Astrocyte of the spinal cord (primary cell): ENCODE measurements around the gene OCLN.

Experiments used
- DNase-seq: peaks from one replicate; pipeline ENCODE4 v3.0.0; 2011; ENCODE audit warnings: low read depth, low spot score
- H3K4me3 ChIP-seq: 2 replicates; pipeline ENCODE4 v1.5.1; 2011; ENCODE audit warnings: low read depth, mild to moderate bottlenecking, low read length, moderate library complexity
- CTCF ChIP-seq: IDR thresholded peaks from 2 replicates; pipeline ENCODE4 v1.5.1; 2012; ENCODE audit warnings: low read depth, mild to moderate bottlenecking, low read length, inconsistent platforms
- in situ Hi-C: cut with HindIII; loops from 2 replicates; pipeline ENCODE4 v1.10.0; 2017; ENCODE audit warnings: low sequenced_read_pairs

Gene OCLN

GRCh38 chr5:69516769-69517168, 24.2 kb downstream of the OCLN start:
- no peak overlapping the region for H3K4me3 ChIP-seq
- in situ Hi-C loops, result no loop called here
- no peak for TF ChIP-seq CTCF
- DNase-seq, result no peak

GRCh38 chr5:69517763-69518212, 25.2 kb downstream of the OCLN start:
- TF ChIP-seq CTCF, result no peak
- DNase-seq, result peak; percentile 69
- in situ Hi-C loops, result no loop called here
- H3K4me3 ChIP-seq, result no peak overlapping the region

- no peak for TF ChIP-seq CTCF
- H3K4me3 ChIP-seq, result no peak overlapping the region
- in situ Hi-C loops, result no loop called here
- no peak for DNase-seq
Measured at GRCh38 chr5:69519285-69519684, 26.7 kb downstream of the OCLN start.

DNA sequence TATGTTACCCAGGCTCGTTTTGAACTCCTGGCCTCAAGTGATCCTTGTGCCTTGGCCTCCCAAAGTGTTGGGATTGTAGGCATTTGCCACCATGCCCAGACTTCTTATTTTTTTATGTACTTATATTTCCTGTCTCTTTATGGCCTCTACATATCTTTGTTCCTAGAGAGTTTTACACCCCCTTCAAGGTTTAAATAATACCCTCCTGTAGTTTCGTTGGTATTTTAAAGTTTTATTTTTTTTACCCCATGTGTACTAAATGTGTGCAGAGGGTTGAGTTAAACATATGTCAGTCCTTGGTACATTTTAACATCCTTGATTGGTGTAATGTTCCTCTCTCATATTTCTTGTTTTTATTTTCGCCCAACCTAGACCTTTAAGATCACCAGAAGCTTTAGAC, 29.4 kb downstream of the OCLN start:
- no peak for DNase-seq
- no peak for TF ChIP-seq CTCF
- in situ Hi-C loops, result no loop called here
- no peak overlapping the region for H3K4me3 ChIP-seq

DNA sequence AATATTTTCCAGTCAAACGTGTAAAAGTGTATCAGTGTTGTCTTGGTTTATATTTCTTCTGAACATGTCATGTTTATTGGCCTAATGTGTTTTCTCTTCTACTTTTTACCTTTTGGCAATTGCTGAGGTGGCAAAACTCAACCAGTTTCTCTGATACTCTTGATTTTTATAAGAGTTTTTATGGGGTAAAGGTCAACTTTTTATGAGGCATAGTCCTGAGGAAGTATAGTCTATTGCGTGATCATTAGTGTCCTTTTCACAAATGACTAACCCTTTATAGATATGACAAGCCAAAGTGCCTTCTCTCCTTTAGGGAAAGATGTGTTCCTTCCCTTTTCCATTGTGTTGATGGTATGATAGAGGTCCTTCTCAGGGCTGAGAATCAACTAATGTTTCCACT, 32.9 kb downstream of the OCLN start:
- DNase-seq, result no peak
- in situ Hi-C loops, result no loop called here
- no peak for TF ChIP-seq CTCF
- no peak overlapping the region for H3K4me3 ChIP-seq

GRCh38 chr5:69526660-69527059, 34.1 kb downstream of the OCLN start:
- DNase-seq, result no peak
- in situ Hi-C loops, result no loop called here
- no peak overlapping the region for H3K4me3 ChIP-seq
- TF ChIP-seq CTCF, result no peak
